SK-N-SH (cell line): ENCODE results near the gene SPACA5. TPM values are rescaled to one million over a fixed set of nuclear protein-coding genes. Genes with fewer than 3 reads are reported as not detected.

Experiments
- CTCF ChIA-PET: fragments of 300-600, 350-600 bp; formaldehyde crosslinking; extraction: SDS; loops from one replicate; lab custom pipeline; 2021; lab: Yijun Ruan, JAX
- POLR2A ChIA-PET: fragments of 350-600 bp; sonication (Branson Sonifier 250); formaldehyde crosslinking; extraction: SDS; loops from one replicate; lab custom pipeline; 2020; ENCODE audit warnings: antibody characterized with exemption, inconsistent platforms; lab: Yijun Ruan, JAX
- DNase-seq: peaks from one replicate; pipeline ENCODE4 v3.0.0; 2012
- H2AFZ ChIP-seq: fragments of 200-600 bp; sonication (generic); 2 replicates; pipeline ENCODE4 v1.8.1; 2016; ENCODE audit warnings: antibody characterized with exemption, mild to moderate bottlenecking, low read depth
- H3F3A ChIP-seq: fragments of 200-600 bp; sonication (generic); replicated peaks from 2 replicates; pipeline ENCODE3; 2016; ENCODE audit warnings: antibody characterized with exemption, mild to moderate bottlenecking; ENCODE audit not compliant: insufficient read depth
- H3K27ac ChIP-seq, 2 experiments: fragments of 200-500 bp in 1 of 2; fragments of 200-600 bp in 1 of 2; sonication (Bioruptor generic) in 1 of 2; sonication (generic), shearing (Covaris generic) in 1 of 2; 2 replicates each; pipeline versions ENCODE4 v1.5.1 to v1.6.1; 2014 to 2016; ENCODE audit warnings: low read depth in 2 of 2, inconsistent platforms in 1 of 2, low read length in 1 of 2, mild to moderate bottlenecking in 1 of 2, mixed read lengths in 1 of 2
- H3K27me3 ChIP-seq: fragments of 200-600 bp; sonication (generic), shearing (Covaris generic); 2 replicates; pipeline ENCODE4 v1.6.1; 2016; ENCODE audit warnings: mixed run types; ENCODE audit not compliant: insufficient read depth
- H3K36me3 ChIP-seq, 2 experiments: fragments of 200-500 bp in 1 of 2; fragments of 200-600 bp in 1 of 2; sonication (Bioruptor generic) in 1 of 2; sonication (generic) in 1 of 2; replicated peaks in 1 of 2; 2 replicates each; pipeline versions ENCODE3 to v1.5.1; 2014 to 2016; ENCODE audit warnings: low read length in 1 of 2, mild to moderate bottlenecking in 1 of 2; ENCODE audit not compliant: insufficient read depth in 2 of 2, control insufficient read depth in 1 of 2
- H3K4me1 ChIP-seq, 2 experiments: fragments of 200-500 bp in 1 of 2; fragments of 200-600 bp in 1 of 2; sonication (Bioruptor generic) in 1 of 2; sonication (generic), shearing (Covaris generic) in 1 of 2; 2 replicates each; pipeline versions ENCODE4 v1.5.1 to v1.6.1; 2014 to 2016; ENCODE audit warnings: low read depth in 1 of 2, low read length in 1 of 2, mixed run types in 1 of 2; ENCODE audit not compliant: insufficient read depth in 2 of 2, control insufficient read depth in 1 of 2
- H3K4me2 ChIP-seq: fragments of 200-600 bp; sonication (generic), shearing (Covaris generic); 2 replicates; pipeline ENCODE4 v1.6.1; 2017; ENCODE audit warnings: mixed run types
- H3K4me3 ChIP-seq, 2 experiments: fragments of 200-500 bp in 1 of 2; fragments of 200-600 bp in 1 of 2; sonication (Bioruptor generic) in 1 of 2; sonication (generic), shearing (Covaris generic) in 1 of 2; 2 replicates each; pipeline versions ENCODE4 v1.5.1 to v1.8.1; 2014 to 2016; ENCODE audit warnings: low read depth in 2 of 2, inconsistent platforms in 1 of 2, low read length in 1 of 2, mild to moderate bottlenecking in 1 of 2, mixed read lengths in 1 of 2, moderate library complexity in 1 of 2
- H3K79me2 ChIP-seq: fragments of 200-600 bp; sonication (generic); 2 replicates; pipeline ENCODE4 v1.8.1; 2017; ENCODE audit warnings: mild to moderate bottlenecking; ENCODE audit not compliant: insufficient read depth
- H3K9ac ChIP-seq: fragments of 200-600 bp; sonication (generic); 2 replicates; pipeline ENCODE4 v1.6.1; 2017; ENCODE audit warnings: mixed run types
- H3K9me2 ChIP-seq: fragments of 200-600 bp; sonication (generic); 2 replicates; pipeline ENCODE4 v1.6.1; 2017; ENCODE audit warnings: mixed run types
- H3K9me3 ChIP-seq: fragments of 200-600 bp; sonication (generic); 2 replicates; pipeline ENCODE4 v1.6.1; 2017; ENCODE audit warnings: mixed run types, mild to moderate bottlenecking, moderate library complexity
- H4K20me1 ChIP-seq: fragments of 200-600 bp; sonication (generic); 2 replicates; pipeline ENCODE4 v1.6.1; 2017; ENCODE audit warnings: mild to moderate bottlenecking, mixed run types; ENCODE audit not compliant: insufficient read depth
- CHD2 ChIP-seq: fragments of 150-350 bp; IDR thresholded peaks from 2 replicates; pipeline ENCODE4 v1.6.1; 2018; ENCODE audit warnings: low read length; ENCODE audit not compliant: partially characterized antibody
- EP300 ChIP-seq, 2 experiments: IDR thresholded peaks; 2 replicates each; pipeline versions ENCODE4 v1.4.0 to v1.6.1; 2012; ENCODE audit warnings: borderline replicate concordance in 1 of 2, low read depth in 1 of 2, low read length in 1 of 2
- FOXJ3 ChIP-seq: sonication (generic); formaldehyde crosslinking; IDR thresholded peaks from 2 replicates; pipeline ENCODE4 v1.5.1; 2020; ENCODE audit warnings: mild to moderate bottlenecking, missing genetic modification reagents
- GATA2 ChIP-seq: sonication (generic); formaldehyde crosslinking; IDR thresholded peaks from 2 replicates; pipeline ENCODE4 v1.5.0; 2020; ENCODE audit warnings: mild to moderate bottlenecking, missing genetic modification reagents
- JUND ChIP-seq: IDR thresholded peaks from 2 replicates; pipeline ENCODE4 v1.4.0; 2012
- MXI1 ChIP-seq: IDR thresholded peaks from 2 replicates; pipeline ENCODE4 v1.6.1; 2012; ENCODE audit warnings: mild to moderate bottlenecking, low read depth, low read length, improper control_type of control experiment
- NFIC ChIP-seq: IDR thresholded peaks from 2 replicates; pipeline ENCODE4 v1.4.0; 2012; ENCODE audit warnings: borderline replicate concordance
- NRF1 ChIP-seq: IDR thresholded peaks from 2 replicates; pipeline ENCODE4 v1.6.1; 2012; ENCODE audit warnings: low read depth, mild to moderate bottlenecking, low read length
- POLR2AphosphoS5 ChIP-seq: IDR thresholded peaks from 2 replicates; pipeline ENCODE4 v1.6.1; 2012; ENCODE audit warnings: low read depth, low read length
- RCOR1 ChIP-seq: fragments of 150-350 bp; IDR thresholded peaks from 2 replicates; pipeline ENCODE4 v1.6.1; 2017; ENCODE audit warnings: antibody characterized with exemption, low read length
- RFX5 ChIP-seq: IDR thresholded peaks from 2 replicates; pipeline ENCODE4 v1.6.1; 2012; ENCODE audit warnings: mild to moderate bottlenecking, improper control_type of control experiment, low read length
- YY1 ChIP-seq: IDR thresholded peaks from 2 replicates; pipeline ENCODE4 v1.4.0; 2012; ENCODE audit warnings: low read depth, mild to moderate bottlenecking
- WGBS: methylation state at CpG from one replicate; pipeline ENCODE4 v1.1.6; 2017; ENCODE audit warnings: low lambda C conversion rate; 5-methylcytosine and 5-hydroxymethylcytosine counted together
- polyA plus RNA-seq, 3 experiments: library from polyadenylated mRNA; depleted of rRNA; stranded (reverse); fragments of >200 nt; gene quantifications; 2 replicates each; pipeline ENCODE4 v1.2.3, GENCODE V29; 2012
- TF ChIP-seq, protein P1 (sequence below): fragments of 150-350 bp; IDR thresholded peaks from 2 replicates; pipeline ENCODE4 v1.6.1; 2017; ENCODE audit warnings: antibody characterized with exemption, low read length, low read depth, borderline replicate concordance
- TF ChIP-seq, protein P2 (sequence below): fragments of 200-600 bp; sonication (generic); IDR thresholded peaks from 2 replicates; pipeline ENCODE4 v1.6.1; 2017; ENCODE audit warnings: antibody characterized with exemption, mild to moderate bottlenecking, moderate library complexity
- TF ChIP-seq, protein P3 (sequence below): IDR thresholded peaks from 2 replicates; pipeline ENCODE4 v1.4.0; 2012; ENCODE audit warnings: low read depth
- TF ChIP-seq, protein P4 (sequence below): fragments of 150-350 bp; IDR thresholded peaks from 2 replicates; pipeline ENCODE4 v1.6.1; 2016; ENCODE audit warnings: mild to moderate bottlenecking, low read depth, low read length
- TF ChIP-seq, protein P5 (sequence below): IDR thresholded peaks from 2 replicates; pipeline ENCODE4 v1.6.1; 2012; ENCODE audit warnings: mild to moderate bottlenecking, low read depth, low read length, moderate library complexity

The SPACA5 gene
- polyA plus RNA-seq, 1 of the 3 experiments (the other 2 are of a cell fraction), result not detected

DNA sequence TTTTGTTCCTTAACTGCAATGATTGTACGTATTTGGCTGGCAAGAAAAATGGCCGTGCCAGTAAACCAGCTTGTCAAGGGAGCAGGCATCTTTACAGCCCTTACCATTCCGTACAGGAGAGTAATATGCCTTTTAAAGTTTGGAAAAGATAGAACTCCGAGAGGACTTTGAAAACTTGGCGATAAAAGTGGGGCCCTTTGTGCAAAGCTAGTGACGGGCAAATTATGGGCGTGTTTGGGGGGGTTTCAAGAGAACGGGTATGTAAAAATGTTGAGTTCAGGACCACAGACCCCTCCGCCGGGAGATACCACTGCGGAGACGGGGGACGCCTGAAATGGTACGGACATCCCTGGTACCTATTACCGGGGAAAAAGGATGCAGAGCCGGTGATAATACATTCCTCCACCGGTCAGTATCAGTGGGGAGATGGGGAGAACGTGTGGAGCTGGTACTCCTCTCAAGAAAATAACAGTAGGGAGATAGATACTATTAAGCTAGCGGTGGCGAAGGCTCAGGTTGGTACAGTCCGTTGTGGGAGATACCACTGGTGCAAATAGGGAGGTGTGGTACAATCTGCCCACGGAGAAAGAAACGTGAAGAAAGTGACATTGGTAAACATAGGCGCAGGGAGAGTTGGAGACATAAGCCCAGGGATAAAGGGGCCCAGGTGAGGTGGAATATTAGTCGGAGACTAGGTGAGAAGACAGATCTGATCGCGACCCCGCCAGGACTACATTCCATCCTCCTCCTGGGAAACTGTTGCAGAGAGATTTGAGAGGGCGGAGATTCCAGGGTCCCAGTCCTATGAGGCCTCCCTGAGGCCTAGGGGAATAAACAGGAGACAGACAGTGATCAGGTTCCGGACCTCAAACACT is 14.5 kb downstream of the SPACA5 start:
- POLR2A ChIA-PET, result interaction anchor here (0.6 kb wide), 1 partner anchor 465 kb away, joined by 3 read pairs; no protein-coding TSS in a partner anchor
- CTCF ChIA-PET, result interaction anchor here (0.9 to 1.0 kb wide), 2 partner anchors 9 to 498 kb away, joined by 3 to 4 read pairs; no protein-coding TSS in a partner anchor
- peak; percentile 86 for DNase-seq
- Histone ChIP-seq H3K79me2 (no peaks in the 10 kb centered on the region), H3K4me3 (peak overlapping the region; percentile 57 to 74), H4K20me1 (no peaks in the 10 kb centered on the region), H3K9ac (peak overlapping the region; percentile 87), H3K4me2 (peak overlapping the region; percentile 79), H3K27me3 (no peaks in the 10 kb centered on the region), H2AFZ (peak overlapping the region; percentile 90), H3F3A (no peaks in the 10 kb centered on the region), H3K36me3 (no peaks in the 10 kb centered on the region), H3K9me2 (no peaks in the 10 kb centered on the region), H3K9me3 (no peaks in the 10 kb centered on the region), H3K27ac (peak overlapping the region; percentile 77 to 93), H3K4me1 (peaks cover 0 to 3% of the 10 kb centered on the region in 2 experiments; a peak in 2 of 4 replicates)
- 2% methylated on average over 30 of the region's 30 CpGs for WGBS
- peak; percentile 65; the same call in 1 of the 2 replicates for TF ChIP-seq POLR2AphosphoS5
- TF ChIP-seq, protein P1, sequence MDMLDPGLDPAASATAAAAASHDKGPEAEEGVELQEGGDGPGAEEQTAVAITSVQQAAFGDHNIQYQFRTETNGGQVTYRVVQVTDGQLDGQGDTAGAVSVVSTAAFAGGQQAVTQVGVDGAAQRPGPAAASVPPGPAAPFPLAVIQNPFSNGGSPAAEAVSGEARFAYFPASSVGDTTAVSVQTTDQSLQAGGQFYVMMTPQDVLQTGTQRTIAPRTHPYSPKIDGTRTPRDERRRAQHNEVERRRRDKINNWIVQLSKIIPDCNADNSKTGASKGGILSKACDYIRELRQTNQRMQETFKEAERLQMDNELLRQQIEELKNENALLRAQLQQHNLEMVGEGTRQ, result no peak
- peak; percentile 99 for TF ChIP-seq YY1
- TF ChIP-seq, protein P2, sequence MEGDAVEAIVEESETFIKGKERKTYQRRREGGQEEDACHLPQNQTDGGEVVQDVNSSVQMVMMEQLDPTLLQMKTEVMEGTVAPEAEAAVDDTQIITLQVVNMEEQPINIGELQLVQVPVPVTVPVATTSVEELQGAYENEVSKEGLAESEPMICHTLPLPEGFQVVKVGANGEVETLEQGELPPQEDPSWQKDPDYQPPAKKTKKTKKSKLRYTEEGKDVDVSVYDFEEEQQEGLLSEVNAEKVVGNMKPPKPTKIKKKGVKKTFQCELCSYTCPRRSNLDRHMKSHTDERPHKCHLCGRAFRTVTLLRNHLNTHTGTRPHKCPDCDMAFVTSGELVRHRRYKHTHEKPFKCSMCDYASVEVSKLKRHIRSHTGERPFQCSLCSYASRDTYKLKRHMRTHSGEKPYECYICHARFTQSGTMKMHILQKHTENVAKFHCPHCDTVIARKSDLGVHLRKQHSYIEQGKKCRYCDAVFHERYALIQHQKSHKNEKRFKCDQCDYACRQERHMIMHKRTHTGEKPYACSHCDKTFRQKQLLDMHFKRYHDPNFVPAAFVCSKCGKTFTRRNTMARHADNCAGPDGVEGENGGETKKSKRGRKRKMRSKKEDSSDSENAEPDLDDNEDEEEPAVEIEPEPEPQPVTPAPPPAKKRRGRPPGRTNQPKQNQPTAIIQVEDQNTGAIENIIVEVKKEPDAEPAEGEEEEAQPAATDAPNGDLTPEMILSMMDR, result no peak
- no peak for TF ChIP-seq RFX5
- peak; percentile 49 for TF ChIP-seq JUND
- peak in 1 of 2 experiments; percentile 48; a peak in 1 of 4 replicates for TF ChIP-seq EP300 (IDR thresholded peaks at IDR 0.05; ENCODE audit: borderline replicate concordance in 1 of 2, low read depth in 1 of 2, low read length in 1 of 2)
- peak; percentile 38; the same call in 1 of the 2 replicates for TF ChIP-seq RCOR1
- TF ChIP-seq GATA2, result peak; percentile 48; the same call in 1 of the 2 replicates
- TF ChIP-seq, protein P3, sequence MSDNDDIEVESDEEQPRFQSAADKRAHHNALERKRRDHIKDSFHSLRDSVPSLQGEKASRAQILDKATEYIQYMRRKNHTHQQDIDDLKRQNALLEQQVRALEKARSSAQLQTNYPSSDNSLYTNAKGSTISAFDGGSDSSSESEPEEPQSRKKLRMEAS, result 0 out of 2 replicates have a peak, but pooled peaks have one; percentile 17

DNA sequence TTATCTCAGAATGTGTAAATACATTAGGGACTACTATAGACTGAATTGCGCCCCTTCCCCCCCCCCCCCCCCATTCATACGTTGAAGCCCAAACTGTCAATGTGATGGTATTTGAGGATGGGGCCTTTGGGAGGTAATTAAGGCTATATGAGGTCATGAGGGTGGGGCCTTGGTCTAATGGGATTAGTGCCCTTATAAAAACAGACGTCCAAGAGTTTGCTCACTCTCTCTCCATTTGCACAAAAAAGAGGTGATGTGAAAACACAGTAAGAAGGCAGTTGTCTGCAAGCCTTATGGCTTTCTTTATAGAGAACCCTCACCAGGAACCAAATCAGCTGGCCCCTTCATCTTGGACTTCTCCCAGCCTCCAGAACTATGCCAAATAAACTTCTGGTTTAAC is 15.3 kb downstream of the SPACA5 start:
- H3K27ac ChIP-seq, result peak overlapping the region; percentile 77 to 93; a peak in 2 of 4 replicates
- H3K4me1 ChIP-seq, result peaks cover 0 to 5% of the 10 kb centered on the region in 2 experiments; a peak in 2 of 4 replicates
- H2AFZ ChIP-seq, result no peak overlapping the region
- peak overlapping the region in 1 of 2 experiments; percentile 57; a peak in 1 of 4 replicates for H3K4me3 ChIP-seq
- H3F3A ChIP-seq, result no peaks in the 10 kb centered on the region
- H3K27me3 ChIP-seq, result no peaks in the 10 kb centered on the region
- no peaks in the 10 kb centered on the region for H3K9me2 ChIP-seq
- WGBS, result 13% methylated on average over 2 of the region's 3 CpGs
- H3K36me3 ChIP-seq, result no peaks in the 10 kb centered on the region
- no peak overlapping the region for H3K9ac ChIP-seq
- no peaks in the 10 kb centered on the region for H3K9me3 ChIP-seq
- H3K79me2 ChIP-seq, result no peaks in the 10 kb centered on the region
- H3K4me2 ChIP-seq, result peak overlapping the region; percentile 79; the same call in 1 of the 2 replicates
- DNase-seq, result no peak
- H4K20me1 ChIP-seq, result no peaks in the 10 kb centered on the region
- ChIA-PET CTCF (interaction anchor here (1.6 kb wide), 1 partner anchor 189 kb away, joined by 5 read pairs; no protein-coding TSS in a partner anchor), POLR2A (no interaction called here)
- TF ChIP-seq, protein P4, sequence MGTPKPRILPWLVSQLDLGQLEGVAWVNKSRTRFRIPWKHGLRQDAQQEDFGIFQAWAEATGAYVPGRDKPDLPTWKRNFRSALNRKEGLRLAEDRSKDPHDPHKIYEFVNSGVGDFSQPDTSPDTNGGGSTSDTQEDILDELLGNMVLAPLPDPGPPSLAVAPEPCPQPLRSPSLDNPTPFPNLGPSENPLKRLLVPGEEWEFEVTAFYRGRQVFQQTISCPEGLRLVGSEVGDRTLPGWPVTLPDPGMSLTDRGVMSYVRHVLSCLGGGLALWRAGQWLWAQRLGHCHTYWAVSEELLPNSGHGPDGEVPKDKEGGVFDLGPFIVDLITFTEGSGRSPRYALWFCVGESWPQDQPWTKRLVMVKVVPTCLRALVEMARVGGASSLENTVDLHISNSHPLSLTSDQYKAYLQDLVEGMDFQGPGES, result no peak
- no peak for TF ChIP-seq JUND
- no peak for TF ChIP-seq NFIC
- no peak for TF ChIP-seq CHD2
- no peak for TF ChIP-seq NRF1
- TF ChIP-seq, protein P5, sequence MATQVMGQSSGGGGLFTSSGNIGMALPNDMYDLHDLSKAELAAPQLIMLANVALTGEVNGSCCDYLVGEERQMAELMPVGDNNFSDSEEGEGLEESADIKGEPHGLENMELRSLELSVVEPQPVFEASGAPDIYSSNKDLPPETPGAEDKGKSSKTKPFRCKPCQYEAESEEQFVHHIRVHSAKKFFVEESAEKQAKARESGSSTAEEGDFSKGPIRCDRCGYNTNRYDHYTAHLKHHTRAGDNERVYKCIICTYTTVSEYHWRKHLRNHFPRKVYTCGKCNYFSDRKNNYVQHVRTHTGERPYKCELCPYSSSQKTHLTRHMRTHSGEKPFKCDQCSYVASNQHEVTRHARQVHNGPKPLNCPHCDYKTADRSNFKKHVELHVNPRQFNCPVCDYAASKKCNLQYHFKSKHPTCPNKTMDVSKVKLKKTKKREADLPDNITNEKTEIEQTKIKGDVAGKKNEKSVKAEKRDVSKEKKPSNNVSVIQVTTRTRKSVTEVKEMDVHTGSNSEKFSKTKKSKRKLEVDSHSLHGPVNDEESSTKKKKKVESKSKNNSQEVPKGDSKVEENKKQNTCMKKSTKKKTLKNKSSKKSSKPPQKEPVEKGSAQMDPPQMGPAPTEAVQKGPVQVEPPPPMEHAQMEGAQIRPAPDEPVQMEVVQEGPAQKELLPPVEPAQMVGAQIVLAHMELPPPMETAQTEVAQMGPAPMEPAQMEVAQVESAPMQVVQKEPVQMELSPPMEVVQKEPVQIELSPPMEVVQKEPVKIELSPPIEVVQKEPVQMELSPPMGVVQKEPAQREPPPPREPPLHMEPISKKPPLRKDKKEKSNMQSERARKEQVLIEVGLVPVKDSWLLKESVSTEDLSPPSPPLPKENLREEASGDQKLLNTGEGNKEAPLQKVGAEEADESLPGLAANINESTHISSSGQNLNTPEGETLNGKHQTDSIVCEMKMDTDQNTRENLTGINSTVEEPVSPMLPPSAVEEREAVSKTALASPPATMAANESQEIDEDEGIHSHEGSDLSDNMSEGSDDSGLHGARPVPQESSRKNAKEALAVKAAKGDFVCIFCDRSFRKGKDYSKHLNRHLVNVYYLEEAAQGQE, result no peak
- TF ChIP-seq FOXJ3, result no peak
- no peak for TF ChIP-seq MXI1
